HG03280 (cell line): ENCODE results near the gene MFRP.

ENCODE experiments used
- ATAC-seq: cut with Tn5 transposase; IDR thresholded peaks from one replicate; pipeline ENCODE4 v1.9.1; 2021; ENCODE audit warnings: mild to moderate bottlenecking, moderate library complexity; ENCODE audit not compliant: unreplicated experiment

Gene MFRP

GRCh38 chr11:119338965-119339588 is 7.4 kb downstream of the MFRP start:
- ATAC-seq, result no peak

DNA sequence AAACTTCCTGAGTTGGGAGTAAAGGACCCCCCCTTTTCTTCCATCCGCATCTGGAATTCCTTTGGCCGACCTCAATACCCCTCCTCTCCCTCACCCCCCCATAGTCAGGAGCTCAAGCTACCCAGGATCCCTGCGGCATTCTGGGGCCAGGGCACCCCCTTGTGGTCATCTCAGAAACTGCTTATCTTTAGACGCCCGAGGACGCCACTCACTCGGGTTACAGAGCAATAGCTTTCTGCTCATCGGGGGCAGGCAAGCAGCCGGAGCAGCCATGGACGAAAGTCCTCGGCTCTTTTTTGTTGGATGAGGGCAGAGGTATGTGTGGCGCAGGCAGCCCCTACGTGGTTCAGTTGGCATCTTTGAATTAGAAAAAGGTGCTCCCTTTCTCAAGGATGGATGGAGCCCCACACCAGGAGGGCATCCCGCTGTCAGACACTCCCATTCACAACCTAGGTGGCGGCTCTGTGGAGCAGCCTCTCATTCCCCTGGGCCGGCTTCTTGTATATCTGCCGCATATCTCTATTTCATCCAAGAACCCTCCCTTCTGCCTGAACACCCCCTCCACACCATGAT is 8.1 kb downstream of the MFRP start:
- no peak for ATAC-seq

DNA sequence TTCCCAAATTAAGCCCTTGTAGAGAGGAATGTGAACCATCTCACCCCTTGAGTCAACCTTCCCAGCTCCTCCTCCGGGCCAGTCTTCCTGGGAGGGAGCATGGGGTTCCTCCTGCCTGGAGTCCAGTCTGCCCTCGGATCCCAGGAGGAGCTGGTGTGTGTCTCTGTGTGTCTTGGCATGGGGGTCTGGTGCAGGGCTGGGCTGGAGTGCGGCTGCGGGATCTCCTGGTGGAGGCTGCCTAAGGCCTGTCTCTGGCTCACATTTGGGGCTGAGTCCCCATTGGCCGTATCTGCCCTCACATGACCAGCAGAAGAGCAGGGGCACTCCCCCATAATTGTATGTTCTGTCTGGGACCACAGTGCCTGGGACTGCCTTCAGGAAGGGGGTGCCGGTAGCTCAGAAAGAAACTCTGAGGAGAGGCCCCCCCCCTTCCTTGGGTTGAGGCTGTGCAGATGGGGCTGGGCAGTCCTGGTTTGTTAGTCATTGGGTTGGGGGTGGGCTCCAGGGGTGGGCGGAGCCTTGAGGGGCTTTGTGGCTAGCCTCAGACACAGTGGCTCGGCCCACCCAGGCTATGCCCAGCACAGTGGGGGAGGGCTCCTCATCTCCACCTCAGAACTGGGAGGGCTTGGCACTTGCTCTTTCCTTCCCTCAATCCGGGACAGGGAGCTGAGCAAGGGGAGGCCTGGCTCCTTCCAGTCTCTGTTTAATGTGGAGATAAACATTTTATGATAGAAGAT is 8.8 kb downstream of the MFRP start:
- ATAC-seq, result no peak

DNA sequence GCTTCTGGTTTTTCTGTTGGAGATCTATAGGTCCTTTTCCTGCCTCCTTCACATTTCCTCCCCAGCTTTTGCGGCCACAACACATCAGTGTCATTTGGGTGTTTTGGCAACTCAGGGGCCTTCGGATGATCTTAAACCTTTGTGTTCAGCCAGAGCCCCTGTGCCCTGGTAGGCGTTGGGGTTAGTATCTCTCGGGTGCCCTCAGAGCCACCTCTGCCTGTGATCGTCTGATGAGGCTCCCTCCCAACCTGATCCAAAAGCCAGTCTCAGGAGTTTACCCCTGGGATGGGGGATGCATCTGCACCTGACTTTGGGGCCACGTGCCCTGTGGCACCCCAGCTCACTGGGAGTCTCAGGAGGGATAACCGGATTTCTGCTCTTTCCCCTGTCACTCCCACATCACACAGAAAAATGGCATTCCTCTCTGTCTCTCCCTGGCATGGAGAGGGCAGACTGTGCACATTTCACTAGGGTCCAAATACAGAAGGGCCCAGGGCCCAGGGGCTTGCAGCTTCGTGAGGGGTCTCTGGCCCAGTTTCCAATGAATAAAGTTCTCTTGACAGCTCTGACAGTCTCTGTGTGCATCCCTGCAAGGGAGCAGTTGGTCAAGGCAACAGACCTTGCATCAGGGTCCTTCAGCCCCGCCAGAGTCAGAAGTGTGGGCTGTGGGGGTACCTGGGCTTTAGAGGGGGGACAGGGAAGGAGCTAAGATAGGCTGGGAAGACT is 9.6 kb downstream of the MFRP start:
- no peak for ATAC-seq

GRCh38 chr11:119335655-119336543 is 10.6 kb downstream of the MFRP start:
- no peak for ATAC-seq

DNA sequence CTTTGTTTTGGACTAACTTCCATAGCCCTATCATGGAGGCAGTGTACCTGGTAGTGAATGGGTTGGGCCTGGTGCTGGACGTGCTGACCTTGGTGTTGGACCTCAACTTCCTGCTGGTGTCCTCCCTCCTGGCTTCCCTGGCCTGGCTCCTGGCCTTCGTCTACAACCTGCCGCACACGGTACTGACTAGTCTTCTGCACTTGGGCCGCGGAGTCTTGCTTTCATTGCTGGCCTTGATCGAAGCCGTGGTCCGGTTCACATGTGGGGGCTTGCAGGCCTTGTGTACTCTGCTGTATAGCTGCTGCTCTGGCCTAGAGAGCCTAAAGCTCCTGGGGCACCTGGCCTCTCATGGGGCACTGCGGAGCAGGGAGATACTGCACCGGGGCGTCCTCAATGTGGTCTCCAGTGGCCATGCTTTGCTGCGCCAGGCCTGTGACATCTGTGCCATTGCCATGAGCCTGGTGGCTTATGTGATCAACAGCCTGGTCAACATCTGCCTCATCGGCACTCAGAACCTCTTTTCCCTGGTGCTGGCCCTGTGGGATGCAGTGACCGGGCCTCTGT is 11.3 kb downstream of the MFRP start:
- no peak for ATAC-seq

GRCh38 chr11:119334174-119334930 is 12.2 kb downstream of the MFRP start, which contains the start of gene RNF26:
RNF26 (plus strand) TSS chr11:119334527; CDS start chr11:119335123, 596 bp downstream.
- peak; percentile 96 for ATAC-seq

DNA sequence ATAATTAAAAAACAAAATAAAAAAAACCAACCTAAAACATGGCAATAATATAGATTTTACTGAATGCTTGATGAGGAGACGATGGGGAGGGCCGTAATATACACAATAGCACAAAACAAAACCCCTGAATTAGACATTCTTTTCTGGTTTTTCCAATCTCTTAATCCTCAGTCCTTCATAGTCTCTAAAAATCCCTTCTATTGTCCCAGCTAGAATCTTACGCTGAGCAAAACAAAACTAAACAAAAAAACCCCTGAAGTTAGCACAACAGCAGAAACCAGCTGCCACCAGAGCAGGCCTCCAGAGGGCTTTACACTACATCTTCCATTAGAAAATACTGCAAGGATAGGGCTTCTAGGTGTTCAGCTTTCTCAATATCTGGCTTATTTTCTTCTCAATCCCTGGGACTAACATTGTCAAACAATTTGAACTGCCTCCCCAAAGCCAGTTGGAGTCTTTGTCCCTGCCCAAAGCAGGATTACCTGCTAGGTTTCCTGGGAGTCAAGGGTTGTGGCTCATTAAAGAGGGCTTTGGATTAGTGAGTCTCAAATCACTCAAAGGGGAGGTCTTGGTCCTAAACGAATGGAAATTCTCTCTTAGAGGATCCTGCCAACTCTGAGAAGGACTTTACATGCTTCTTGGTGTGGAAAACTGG is 14.3 kb downstream of the MFRP start:
- ATAC-seq, result no peak

- ATAC-seq, result no peak
These were observed 16.3 kb downstream of the MFRP start for GRCh38 chr11:119330237-119330636.

GRCh38 chr11:119329320-119329719 is 17.2 kb downstream of the MFRP start:
- no peak for ATAC-seq

GRCh38 chr11:119324189-119324588 is 22.3 kb downstream of the MFRP start:
- ATAC-seq, result no peak

DNA sequence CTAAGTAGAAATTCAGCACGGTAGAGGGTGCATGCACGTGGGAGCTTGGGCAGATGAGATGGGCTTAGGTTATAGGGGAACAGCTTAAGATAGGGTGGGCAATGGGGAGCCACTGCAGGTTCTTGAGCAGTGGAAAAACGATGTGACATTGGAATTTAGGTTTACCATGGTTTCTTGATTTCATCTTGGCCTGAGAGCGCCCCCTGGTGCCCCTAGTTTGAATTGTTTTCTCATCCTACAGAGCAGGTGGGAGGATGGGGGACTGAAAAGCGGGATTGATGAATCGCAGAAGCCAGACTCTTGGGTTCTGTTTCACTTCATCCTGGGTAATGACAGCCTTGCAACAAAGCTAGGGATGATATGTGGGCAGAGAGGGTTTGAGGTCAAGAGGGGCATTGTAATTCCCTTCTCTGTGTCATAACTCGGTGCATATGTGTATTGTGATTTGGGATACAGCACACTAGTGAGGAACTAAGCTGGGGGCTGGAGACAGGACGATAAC is 22.9 kb downstream of the MFRP start:
- no peak for ATAC-seq

DNA sequence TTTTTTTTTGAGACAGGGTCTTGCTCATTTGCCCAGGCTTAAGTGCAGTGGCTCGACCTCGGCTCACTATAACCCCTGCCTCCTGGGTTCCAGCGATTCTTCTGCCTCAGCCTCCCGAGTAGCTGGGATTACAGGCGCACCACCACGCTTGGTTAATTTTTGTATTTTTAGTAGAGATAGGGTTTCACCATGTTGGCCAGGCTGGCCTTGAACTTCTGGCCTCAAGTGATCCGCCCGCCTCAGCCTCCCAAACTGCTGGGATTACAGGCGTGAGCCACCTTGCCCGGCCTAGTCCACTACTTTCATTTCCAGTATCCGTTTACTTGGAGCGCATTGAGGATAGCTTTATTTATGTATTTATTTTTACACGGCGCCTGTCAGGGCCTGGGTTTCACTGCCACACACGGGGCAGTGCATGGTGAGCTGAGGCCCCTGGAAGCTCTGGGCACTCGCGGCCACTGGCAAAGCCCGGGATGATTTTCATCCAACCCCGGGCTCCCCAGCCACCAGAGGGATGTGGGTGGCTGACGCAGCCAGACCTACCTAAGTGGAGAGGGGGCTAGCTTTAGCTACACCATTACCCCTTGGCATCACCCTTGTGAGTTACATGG is 23.5 kb downstream of the MFRP start:
- ATAC-seq, result no peak

- no peak for ATAC-seq
These were observed 24.2 kb downstream of the MFRP start for GRCh38 chr11:119322360-119322739.

DNA sequence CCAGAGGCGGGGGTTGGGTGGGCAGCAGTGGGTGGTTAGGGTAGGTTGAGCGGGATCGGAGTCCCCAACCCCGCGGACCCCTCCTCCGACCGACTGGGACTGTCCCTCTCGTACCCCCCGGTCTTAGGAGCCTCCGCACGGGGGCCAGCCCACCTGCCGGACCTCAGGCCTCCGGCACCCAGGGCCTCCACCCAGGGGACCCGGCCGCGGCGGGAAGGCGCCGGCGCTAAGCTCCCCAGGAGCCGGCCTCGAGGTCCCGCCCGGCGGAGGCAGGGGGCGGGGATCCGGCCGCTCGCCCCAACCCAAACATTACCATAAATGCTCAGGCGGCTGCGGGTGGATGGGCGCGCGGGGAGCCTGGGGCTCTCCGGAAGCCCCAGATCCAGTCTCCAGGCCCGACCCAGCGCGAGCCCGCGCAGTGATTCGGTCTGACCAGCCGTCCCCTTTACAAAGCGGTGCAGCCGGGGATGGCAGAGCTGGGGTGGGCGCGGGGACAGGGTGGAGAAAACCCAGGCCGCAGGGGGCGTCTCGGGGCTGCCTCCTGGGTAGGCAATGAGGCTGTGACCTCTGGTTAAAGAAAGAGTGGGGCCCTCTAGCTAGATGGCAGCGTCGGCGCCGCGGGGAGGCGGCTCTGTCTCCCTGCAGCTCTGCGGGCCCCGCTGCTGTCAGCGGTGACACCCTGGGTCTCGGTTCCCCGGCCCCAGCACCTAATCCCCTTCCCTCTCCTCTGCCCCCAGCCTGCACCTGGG is 25.6 kb downstream of the MFRP start:
- ATAC-seq, result peak; percentile 40

GRCh38 chr11:119320240-119320775 is 26.2 kb downstream of the MFRP start:
- no peak for ATAC-seq

DNA sequence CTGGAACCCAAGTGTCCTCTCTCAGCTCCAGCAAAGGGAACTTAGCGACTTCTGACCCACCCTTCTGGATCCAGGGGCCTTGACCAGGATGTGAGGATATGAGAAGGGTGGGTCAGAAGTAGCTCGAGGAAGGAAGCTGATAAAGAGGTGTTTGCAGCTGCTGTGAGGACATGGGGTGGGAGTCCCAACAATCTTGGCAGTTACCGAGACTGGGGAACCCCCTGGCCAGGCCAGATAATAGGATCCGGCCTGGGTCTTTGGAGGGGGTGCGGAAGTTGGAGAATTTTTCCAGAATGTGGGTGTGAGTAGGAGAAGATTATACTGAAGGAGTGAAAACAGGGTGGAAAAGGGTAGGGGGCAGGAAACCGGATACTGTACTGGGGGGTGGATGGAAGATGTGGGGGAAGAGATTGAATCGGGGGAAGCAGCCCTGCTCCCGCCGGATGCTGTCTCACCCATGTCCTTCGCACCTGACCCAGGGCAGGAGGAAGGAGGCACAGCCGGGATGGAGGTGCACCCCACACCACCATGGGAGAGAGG is 26.7 kb downstream of the MFRP start:
- no peak for ATAC-seq
